Measurements from ENCODE around the gene CTRB2.
"Not testable (repeated sequence)": the region's sequence is repeated elsewhere in the genome, so short reads cannot be mapped to it uniquely, and the experiment has no call there.

Gene CTRB2

GRCh38 chr16:75226550-75227360 is 19.8 kb upstream of the CTRB2 start:
- H3K27ac ChIP-seq (ENCODE audit: low read depth, low read length), result no peak overlapping the region
- H3K9ac ChIP-seq (ENCODE audit: low read depth in 1 of 2, low read length in 2 of 2), result no peak overlapping the region
- H3K9me3 ChIP-seq (ENCODE audit: control insufficient read depth in 1 of 2, low read length in 2 of 2), result no peaks in the 10 kb centered on the region
- no peaks in the 10 kb centered on the region for H3K27me3 ChIP-seq (ENCODE audit: control insufficient read depth in 1 of 2, insufficient read depth in 2 of 2, low read length in 2 of 2)
- no peaks in the 10 kb centered on the region for H3K4me1 ChIP-seq (ENCODE audit: control insufficient read depth in 1 of 2, insufficient read depth in 2 of 2, low read length in 2 of 2)
- peaks cover 18 to 27% of the 10 kb centered on the region in 2 donors for H3K36me3 ChIP-seq (ENCODE audit: control insufficient read depth in 1 of 2, insufficient read depth in 2 of 2, low read length in 2 of 2)
- H3K4me3 ChIP-seq (ENCODE audit: low read depth in 1 of 2, low read length in 2 of 2), result no peak overlapping the region

DNA sequence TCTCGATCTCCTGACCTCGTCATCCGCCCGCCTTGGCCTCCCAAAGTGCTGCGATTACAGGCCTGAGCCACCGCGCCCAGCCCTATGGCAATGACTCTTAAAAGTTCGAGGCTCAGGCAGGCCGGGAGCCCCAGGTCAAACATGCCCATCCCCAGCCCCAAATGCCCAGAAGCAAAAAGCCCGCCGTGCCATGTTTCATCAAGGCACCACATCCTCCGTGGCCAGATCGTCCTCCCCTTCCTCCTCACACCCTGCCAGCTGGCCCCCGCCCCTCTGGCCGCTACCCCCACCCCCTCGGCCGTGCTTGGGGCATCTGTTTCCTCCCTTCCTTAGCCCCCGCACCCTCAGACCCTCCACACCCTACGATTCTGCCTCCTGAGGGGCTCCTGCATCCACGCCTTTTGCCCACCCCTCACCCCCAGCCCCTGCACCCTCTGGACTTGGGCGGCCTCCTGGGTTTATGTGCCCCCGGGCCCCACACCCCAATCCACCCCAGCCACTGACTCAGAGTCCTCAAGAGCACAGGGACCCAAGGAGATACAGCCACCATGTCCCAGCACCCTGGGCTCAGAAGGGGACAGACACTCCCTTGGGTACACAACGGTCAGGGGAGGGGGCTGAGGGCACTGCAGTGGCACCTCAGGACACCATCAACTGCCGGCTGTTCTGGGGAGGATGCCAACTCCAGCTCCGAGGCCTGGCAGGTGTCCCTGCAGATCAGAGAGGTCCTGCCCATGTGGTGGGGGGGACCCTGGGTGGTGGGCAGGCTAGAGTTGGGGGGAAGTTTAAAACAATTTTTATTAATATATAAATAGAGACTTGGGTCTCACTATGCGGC is 18.9 kb upstream of the CTRB2 start:
- no peaks in the 10 kb centered on the region for H3K27me3 ChIP-seq (ENCODE audit: control insufficient read depth in 1 of 2, insufficient read depth in 2 of 2, low read length in 2 of 2)
- no peak overlapping the region for H3K4me3 ChIP-seq (ENCODE audit: low read depth in 1 of 2, low read length in 2 of 2)
- H3K27ac ChIP-seq (ENCODE audit: low read depth, low read length), result no peak overlapping the region
- H3K4me1 ChIP-seq (ENCODE audit: control insufficient read depth in 1 of 2, insufficient read depth in 2 of 2, low read length in 2 of 2), result no peaks in the 10 kb centered on the region
- no peak overlapping the region for H3K9ac ChIP-seq (ENCODE audit: low read depth in 1 of 2, low read length in 2 of 2)
- H3K36me3 ChIP-seq (ENCODE audit: control insufficient read depth in 1 of 2, insufficient read depth in 2 of 2, low read length in 2 of 2), result peaks cover 14 to 27% of the 10 kb centered on the region in 2 donors
- H3K9me3 ChIP-seq (ENCODE audit: control insufficient read depth in 1 of 2, low read length in 2 of 2), result no peaks in the 10 kb centered on the region

DNA sequence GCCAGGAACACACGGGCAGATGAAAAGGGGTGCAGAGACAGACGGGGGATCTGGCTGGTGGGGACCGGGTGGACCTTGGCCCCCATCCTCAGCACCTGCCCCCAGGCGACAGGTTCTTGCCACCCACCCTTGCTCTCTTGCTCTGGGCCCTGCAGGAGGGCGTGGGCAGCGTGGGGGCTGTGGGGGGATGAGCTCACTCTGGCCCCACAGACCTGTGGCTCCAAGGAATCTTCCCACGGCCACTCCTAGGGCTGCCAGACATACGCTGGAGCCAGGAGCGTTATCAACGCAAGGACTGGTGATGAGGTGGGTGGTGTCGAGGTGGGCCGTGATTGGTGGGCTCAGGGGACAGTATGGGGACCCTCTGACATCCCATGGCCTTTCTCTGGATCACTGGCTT is 18.1 kb upstream of the CTRB2 start:
- no peaks in the 10 kb centered on the region for H3K27me3 ChIP-seq (ENCODE audit: control insufficient read depth in 1 of 2, insufficient read depth in 2 of 2, low read length in 2 of 2)
- no peak overlapping the region for H3K9ac ChIP-seq (ENCODE audit: low read depth in 1 of 2, low read length in 2 of 2)
- H3K4me1 ChIP-seq (ENCODE audit: control insufficient read depth in 1 of 2, insufficient read depth in 2 of 2, low read length in 2 of 2), result no peaks in the 10 kb centered on the region
- no peak overlapping the region for H3K4me3 ChIP-seq (ENCODE audit: low read depth in 1 of 2, low read length in 2 of 2)
- H3K9me3 ChIP-seq (ENCODE audit: control insufficient read depth in 1 of 2, low read length in 2 of 2), result no peaks in the 10 kb centered on the region
- H3K27ac ChIP-seq (ENCODE audit: low read depth, low read length), result no peak overlapping the region
- H3K36me3 ChIP-seq (ENCODE audit: control insufficient read depth in 1 of 2, insufficient read depth in 2 of 2, low read length in 2 of 2), result peaks cover 14 to 20% of the 10 kb centered on the region in 2 donors

DNA sequence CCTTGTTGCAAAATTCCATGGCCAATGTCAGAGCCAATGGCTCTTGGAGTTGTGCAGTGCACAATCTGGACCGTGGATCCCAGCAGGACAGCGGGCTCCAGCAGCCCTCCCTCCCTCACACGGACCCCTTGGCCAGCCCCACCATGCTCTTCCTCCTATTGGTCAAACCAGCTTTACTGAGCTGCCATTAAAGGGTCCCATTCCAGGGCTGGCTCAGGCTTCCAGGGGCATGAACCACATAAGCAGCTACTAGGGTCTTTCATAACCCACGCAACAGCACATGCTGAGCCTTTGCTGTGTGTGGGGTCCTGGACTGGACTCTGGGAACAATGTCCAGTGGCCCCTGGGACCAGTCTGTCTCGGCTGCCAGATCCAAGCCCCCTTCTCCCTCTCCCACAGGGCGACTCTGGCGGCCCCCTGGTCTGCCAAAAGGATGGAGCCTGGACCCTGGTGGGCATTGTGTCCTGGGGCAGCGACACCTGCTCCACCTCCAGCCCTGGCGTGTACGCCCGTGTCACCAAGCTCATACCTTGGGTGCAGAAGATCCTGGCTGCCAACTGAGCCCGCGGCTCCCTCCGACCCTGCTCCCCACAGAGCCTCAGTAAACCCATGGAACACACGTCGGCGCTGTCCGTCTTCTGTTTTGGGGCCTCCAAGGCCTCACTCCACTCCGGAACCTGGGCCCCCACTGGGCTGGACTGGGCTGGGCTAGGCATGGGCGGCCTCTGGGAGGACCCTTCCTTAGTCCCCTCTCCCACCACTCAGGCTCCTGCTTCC is 17.5 kb upstream of the CTRB2 start:
- Histone ChIP-seq H3K9ac (ENCODE audit: low read depth in 1 of 2, low read length in 2 of 2) (no peak overlapping the region), H3K4me1 (ENCODE audit: control insufficient read depth in 1 of 2, insufficient read depth in 2 of 2, low read length in 2 of 2) (no peaks in the 10 kb centered on the region), H3K9me3 (ENCODE audit: control insufficient read depth in 1 of 2, low read length in 2 of 2) (no peaks in the 10 kb centered on the region), H3K27me3 (ENCODE audit: control insufficient read depth in 1 of 2, insufficient read depth in 2 of 2, low read length in 2 of 2) (no peaks in the 10 kb centered on the region), H3K27ac (ENCODE audit: low read depth, low read length) (no peak overlapping the region), H3K36me3 (ENCODE audit: control insufficient read depth in 1 of 2, insufficient read depth in 2 of 2, low read length in 2 of 2) (peaks cover 9 to 14% of the 10 kb centered on the region in 2 donors), H3K4me3 (ENCODE audit: low read depth in 1 of 2, low read length in 2 of 2) (no peak overlapping the region)

DNA sequence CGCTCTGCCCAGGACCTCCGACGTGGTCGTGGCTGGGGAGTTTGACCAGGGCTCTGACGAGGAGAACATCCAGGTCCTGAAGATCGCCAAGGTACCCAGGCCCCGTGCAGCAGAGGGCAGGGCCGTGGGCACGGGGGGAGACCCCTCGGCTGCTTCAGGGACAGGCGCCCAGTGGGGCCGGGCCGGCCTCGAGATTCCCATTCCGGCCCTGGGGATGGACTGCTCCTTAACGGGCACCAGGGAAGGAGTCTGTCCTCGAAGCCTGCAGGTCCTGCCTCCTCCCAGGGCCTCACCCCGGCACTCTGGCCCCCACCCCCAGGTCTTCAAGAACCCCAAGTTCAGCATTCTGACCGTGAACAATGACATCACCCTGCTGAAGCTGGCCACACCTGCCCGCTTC is 16.2 kb upstream of the CTRB2 start:
- not testable (repeated sequence) for H3K4me1 ChIP-seq (ENCODE audit: control insufficient read depth in 1 of 2, insufficient read depth in 2 of 2, low read length in 2 of 2); H3K36me3 ChIP-seq (ENCODE audit: control insufficient read depth in 1 of 2, insufficient read depth in 2 of 2, low read length in 2 of 2); H3K9ac ChIP-seq (ENCODE audit: low read depth in 1 of 2, low read length in 2 of 2); H3K27ac ChIP-seq (ENCODE audit: low read depth, low read length); H3K4me3 ChIP-seq (ENCODE audit: low read depth in 1 of 2, low read length in 2 of 2); H3K9me3 ChIP-seq (ENCODE audit: control insufficient read depth in 1 of 2, low read length in 2 of 2); H3K27me3 ChIP-seq (ENCODE audit: control insufficient read depth in 1 of 2, insufficient read depth in 2 of 2, low read length in 2 of 2)

GRCh38 chr16:75222271-75222783 is 15.4 kb upstream of the CTRB2 start:
- Histone ChIP-seq H3K9me3 (ENCODE audit: control insufficient read depth in 1 of 2, low read length in 2 of 2) (no peaks in the 10 kb centered on the region), H3K4me3 (ENCODE audit: low read depth in 1 of 2, low read length in 2 of 2) (no peak overlapping the region), H3K9ac (ENCODE audit: low read depth in 1 of 2, low read length in 2 of 2) (no peak overlapping the region), H3K4me1 (ENCODE audit: control insufficient read depth in 1 of 2, insufficient read depth in 2 of 2, low read length in 2 of 2) (no peaks in the 10 kb centered on the region), H3K27ac (ENCODE audit: low read depth, low read length) (no peak overlapping the region), H3K27me3 (ENCODE audit: control insufficient read depth in 1 of 2, insufficient read depth in 2 of 2, low read length in 2 of 2) (no peaks in the 10 kb centered on the region), H3K36me3 (ENCODE audit: control insufficient read depth in 1 of 2, insufficient read depth in 2 of 2, low read length in 2 of 2) (no peaks in the 10 kb centered on the region)

DNA sequence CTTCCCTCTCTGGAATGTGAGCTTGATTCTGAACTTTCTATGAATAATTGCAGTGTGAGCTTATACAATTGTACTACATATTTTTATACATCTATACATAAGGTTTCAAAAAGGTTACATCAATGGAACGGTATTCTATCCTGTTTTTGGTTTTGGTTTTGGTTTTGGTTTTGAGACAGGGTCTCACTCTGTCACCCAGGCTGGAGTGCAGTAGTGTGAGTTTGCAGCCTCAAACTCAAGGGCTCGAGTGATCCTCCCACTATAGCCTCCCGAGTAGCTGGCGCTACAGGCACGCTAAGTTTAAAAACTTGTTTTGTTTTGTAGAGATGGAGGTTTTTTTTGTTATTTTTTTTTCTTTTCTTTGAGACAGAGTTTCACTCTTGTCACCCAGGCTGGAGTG is 12.9 kb upstream of the CTRB2 start:
- no peaks in the 10 kb centered on the region for H3K9me3 ChIP-seq (ENCODE audit: control insufficient read depth in 1 of 2, low read length in 2 of 2)
- no peak overlapping the region for H3K27ac ChIP-seq (ENCODE audit: low read depth, low read length)
- H3K4me1 ChIP-seq (ENCODE audit: control insufficient read depth in 1 of 2, insufficient read depth in 2 of 2, low read length in 2 of 2), result no peaks in the 10 kb centered on the region
- no peak overlapping the region for H3K9ac ChIP-seq (ENCODE audit: low read depth in 1 of 2, low read length in 2 of 2)
- H3K27me3 ChIP-seq (ENCODE audit: control insufficient read depth in 1 of 2, insufficient read depth in 2 of 2, low read length in 2 of 2), result no peaks in the 10 kb centered on the region
- no peak overlapping the region for H3K4me3 ChIP-seq (ENCODE audit: low read depth in 1 of 2, low read length in 2 of 2)
- no peaks in the 10 kb centered on the region for H3K36me3 ChIP-seq (ENCODE audit: control insufficient read depth in 1 of 2, insufficient read depth in 2 of 2, low read length in 2 of 2)

- H3K4me3 ChIP-seq (ENCODE audit: low read depth in 1 of 2, low read length in 2 of 2), result no peak overlapping the region
- H3K27me3 ChIP-seq (ENCODE audit: control insufficient read depth in 1 of 2, insufficient read depth in 2 of 2, low read length in 2 of 2), result no peaks in the 10 kb centered on the region
- no peak overlapping the region for H3K27ac ChIP-seq (ENCODE audit: low read depth, low read length)
- H3K4me1 ChIP-seq (ENCODE audit: control insufficient read depth in 1 of 2, insufficient read depth in 2 of 2, low read length in 2 of 2), result no peaks in the 10 kb centered on the region
- H3K36me3 ChIP-seq (ENCODE audit: control insufficient read depth in 1 of 2, insufficient read depth in 2 of 2, low read length in 2 of 2), result no peaks in the 10 kb centered on the region
- H3K9ac ChIP-seq (ENCODE audit: low read depth in 1 of 2, low read length in 2 of 2), result no peak overlapping the region
- no peaks in the 10 kb centered on the region for H3K9me3 ChIP-seq (ENCODE audit: control insufficient read depth in 1 of 2, low read length in 2 of 2)
These were observed 12.1 kb upstream of the CTRB2 start for GRCh38 chr16:75219088-75219487.

DNA sequence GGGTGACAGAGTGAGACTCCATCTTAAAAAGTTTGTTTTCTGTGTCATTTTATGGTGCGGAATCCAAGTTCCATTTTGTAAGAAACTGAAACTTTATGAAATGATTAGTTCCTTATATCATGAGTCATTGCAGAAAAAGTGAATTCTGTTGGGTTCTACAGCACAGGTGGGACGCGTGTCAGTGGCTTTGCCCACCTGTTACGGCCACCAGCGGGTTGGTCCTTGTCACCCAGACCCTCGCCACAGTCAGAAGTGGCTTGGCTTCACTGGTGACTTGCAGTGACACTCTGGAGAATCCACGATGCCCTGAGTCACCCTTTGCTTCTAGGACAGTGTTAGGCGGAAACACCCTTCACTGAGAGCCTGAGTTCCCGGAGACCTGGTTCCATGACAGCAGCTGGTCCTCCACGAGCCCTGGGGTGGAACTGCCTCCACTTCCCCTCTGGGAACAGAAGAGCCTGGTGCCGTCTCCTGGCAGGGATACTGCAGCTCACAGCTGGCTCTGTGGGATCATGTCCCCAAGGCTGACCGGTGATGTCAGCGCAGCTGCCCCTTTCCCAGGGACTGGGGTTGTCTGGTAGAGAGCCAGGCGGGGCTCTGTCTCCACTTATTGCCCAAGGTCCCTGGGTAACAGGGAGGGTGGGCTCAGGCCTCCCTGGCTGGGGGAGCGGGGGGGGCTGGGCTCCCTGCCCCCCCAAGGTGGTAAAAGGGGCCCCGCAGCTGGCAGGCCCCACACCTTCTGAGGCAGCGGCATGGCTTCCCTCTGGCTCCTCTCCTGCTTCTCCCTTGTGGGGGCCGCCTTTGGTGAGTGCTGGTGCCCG is 11.5 kb upstream of the CTRB2 start, which contains the start of gene CTRB1:
CTRB1 (plus strand) TSS at position 733 of the 821 bp plus-strand sequence; CDS start at position 753, 20 bp downstream.
- no peak within 1 kb of the TSS for H3K4me3 ChIP-seq (ENCODE audit: low read depth in 1 of 2, low read length in 2 of 2)
- H3K27ac ChIP-seq (ENCODE audit: low read depth, low read length), result no peak within 1 kb of the TSS
- H3K9me3 ChIP-seq (ENCODE audit: control insufficient read depth in 1 of 2, low read length in 2 of 2), result no peaks in the 10 kb centered on the region
- H3K4me1 ChIP-seq (ENCODE audit: control insufficient read depth in 1 of 2, insufficient read depth in 2 of 2, low read length in 2 of 2), result no peaks in the 10 kb centered on the region
- H3K27me3 ChIP-seq (ENCODE audit: control insufficient read depth in 1 of 2, insufficient read depth in 2 of 2, low read length in 2 of 2), result no peaks in the 10 kb centered on the region
- H3K36me3 ChIP-seq (ENCODE audit: control insufficient read depth in 1 of 2, insufficient read depth in 2 of 2, low read length in 2 of 2), result no peaks in the 10 kb centered on the region
- H3K9ac ChIP-seq (ENCODE audit: low read depth in 1 of 2, low read length in 2 of 2), result no peak within 1 kb of the TSS

All from duodenal mucosa (tissue), 2 donors.